ENCODE results near the gene PGA4. TPM values are rescaled to one million over a fixed set of nuclear protein-coding genes. Genes with fewer than 3 reads are reported as not detected.
"Not testable (repeated sequence)": the region's sequence is repeated elsewhere in the genome, so short reads cannot be mapped to it uniquely, and the experiment has no call there.

PGA4 gene
- polyA plus RNA-seq, 1 donor from 2014 or later, result not detected

DNA sequence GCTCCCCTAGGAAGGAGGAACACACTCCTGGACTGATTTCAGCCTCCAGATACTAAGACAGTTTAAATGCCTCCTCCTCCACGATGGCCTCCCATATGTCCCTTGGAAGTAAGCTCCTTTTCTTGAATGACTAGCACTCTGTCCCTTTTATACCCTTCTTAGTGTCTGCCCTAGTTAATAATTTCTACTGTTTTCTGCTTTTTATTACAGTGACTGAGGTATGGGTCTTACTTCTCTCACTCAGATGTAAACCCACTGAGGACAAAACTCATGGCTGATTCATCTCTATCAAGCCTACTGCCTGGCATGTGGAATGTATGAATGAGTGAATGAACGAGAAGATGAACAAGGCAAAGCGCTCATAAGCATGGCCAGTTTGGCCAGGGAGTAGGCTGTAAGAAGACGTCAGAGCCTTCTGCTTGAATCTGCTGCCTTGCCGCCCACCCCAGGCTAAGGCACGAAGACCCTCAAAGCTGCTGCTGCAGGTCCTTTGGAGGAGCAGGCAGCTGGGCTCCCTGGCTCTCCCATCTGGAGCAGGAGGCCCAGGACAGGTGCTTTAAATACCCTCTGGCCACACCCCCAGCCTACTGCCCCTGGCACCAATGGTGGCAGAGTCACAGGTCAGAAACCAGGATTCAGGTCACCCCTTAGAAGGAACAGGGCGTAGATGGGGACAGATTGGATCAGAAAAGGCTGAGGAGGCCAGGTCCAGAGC, 27.0 kb upstream of the PGA4 start:
- no peak overlapping the region for H3K27ac Mint-ChIP-seq

GRCh38 chr11:61195719-61196118, 26.4 kb upstream of the PGA4 start:
- Mint-ChIP-seq H3K36me3 (peaks cover 3% of the 10 kb centered on the region), H3K4me1 (peaks cover 0 to 3% (median 0%) of the 10 kb centered on the region in 3 donors), H3K27ac (no peak overlapping the region), H3K4me3 (no peak overlapping the region), H3K27me3 (peaks cover 18% of the 10 kb centered on the region), H3K9me3 (peaks cover 0 to 8% (median 2%) of the 10 kb centered on the region in 3 donors)

More for the DNA sequence above, 27.0 kb upstream of the PGA4 start:
- peaks cover 2% of the 10 kb centered on the region for H3K36me3 Mint-ChIP-seq
- H3K4me3 Mint-ChIP-seq, result no peak overlapping the region
- H3K27me3 Mint-ChIP-seq, result peaks cover 18% of the 10 kb centered on the region
- H3K9me3 Mint-ChIP-seq, result peaks cover 0 to 8% (median 2%) of the 10 kb centered on the region in 3 donors
- H3K4me1 Mint-ChIP-seq, result peaks cover 0 to 3% (median 0%) of the 10 kb centered on the region in 3 donors

DNA sequence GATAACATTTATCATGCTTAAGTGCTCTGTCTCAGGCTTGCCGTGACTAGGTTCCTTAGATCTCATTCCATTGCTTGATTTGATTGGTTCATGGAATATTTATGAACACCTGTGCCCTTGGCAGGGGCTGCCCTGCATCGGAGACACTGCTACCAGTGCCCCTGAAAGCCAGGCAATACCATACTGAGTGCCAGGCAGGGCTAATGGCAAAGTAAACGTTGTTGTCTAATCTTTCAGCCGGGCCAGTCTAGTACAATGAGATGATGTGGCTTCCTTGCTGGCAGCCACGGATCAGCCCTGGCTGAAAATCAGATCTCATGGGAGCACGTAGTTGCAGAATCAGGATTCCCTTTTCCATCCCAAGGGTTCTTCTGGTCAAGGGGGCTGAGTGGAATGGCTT, 23.8 kb upstream of the PGA4 start:
- peaks cover 19% of the 10 kb centered on the region for H3K27me3 Mint-ChIP-seq
- H3K4me1 Mint-ChIP-seq, result peaks cover 0 to 3% (median 0%) of the 10 kb centered on the region in 3 donors
- peaks cover 0 to 3% (median 2%) of the 10 kb centered on the region in 3 donors for H3K9me3 Mint-ChIP-seq
- H3K4me3 Mint-ChIP-seq, result no peak overlapping the region
- H3K36me3 Mint-ChIP-seq, result peaks cover 3% of the 10 kb centered on the region
- no peak overlapping the region for H3K27ac Mint-ChIP-seq

- Mint-ChIP-seq H3K4me1 (peaks cover 0 to 3% (median 0%) of the 10 kb centered on the region in 3 donors), H3K4me3 (no peak overlapping the region), H3K27ac (no peak overlapping the region), H3K9me3 (peaks cover 0 to 3% (median 2%) of the 10 kb centered on the region in 3 donors), H3K27me3 (peaks cover 18% of the 10 kb centered on the region), H3K36me3 (peaks cover 3% of the 10 kb centered on the region)
Observed at GRCh38 chr11:61198948-61199523, 23.1 kb upstream of the PGA4 start.

DNA sequence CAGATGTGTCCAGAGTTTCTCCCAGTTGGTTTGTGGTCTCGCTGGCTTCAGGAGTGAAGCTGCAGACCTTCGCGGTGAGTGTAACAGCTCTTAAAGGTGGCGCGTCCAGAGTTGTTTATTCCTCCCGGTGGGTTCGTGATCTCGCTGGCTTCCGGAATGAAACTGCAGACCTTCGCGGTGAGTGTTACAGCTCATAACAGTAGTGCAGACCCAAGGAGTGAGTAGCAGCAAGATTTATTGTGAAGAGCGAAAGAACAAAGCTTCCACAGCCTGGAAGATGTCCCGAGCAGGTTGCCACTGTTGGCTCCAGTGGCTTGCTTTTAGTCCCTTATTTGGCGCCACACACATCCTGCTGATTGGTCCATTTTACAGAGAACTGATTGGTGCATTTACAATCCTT, 20.7 kb upstream of the PGA4 start:
- Mint-ChIP-seq H3K36me3 (peaks cover 3% of the 10 kb centered on the region), H3K4me3 (peak overlapping the region in 1 of 4 donors; percentile 46), H3K9me3 (peaks cover 0 to 3% (median 2%) of the 10 kb centered on the region in 3 donors), H3K27me3 (peaks cover 15% of the 10 kb centered on the region), H3K27ac (no peak overlapping the region), H3K4me1 (peaks cover 0 to 3% (median 0%) of the 10 kb centered on the region in 3 donors)

- peaks cover 15% of the 10 kb centered on the region for H3K27me3 Mint-ChIP-seq
- H3K36me3 Mint-ChIP-seq, H3K4me1 Mint-ChIP-seq, H3K27ac Mint-ChIP-seq, H3K9me3 Mint-ChIP-seq, H3K4me3 Mint-ChIP-seq: not testable (repeated sequence)
Observed at GRCh38 chr11:61202950-61203746, 19.0 kb upstream of the PGA4 start, which contains the start of gene PGA3. Gene PGA3 (plus strand): TSS chr11:61203515. CDS start chr11:61203565, 50 bp downstream.

DNA sequence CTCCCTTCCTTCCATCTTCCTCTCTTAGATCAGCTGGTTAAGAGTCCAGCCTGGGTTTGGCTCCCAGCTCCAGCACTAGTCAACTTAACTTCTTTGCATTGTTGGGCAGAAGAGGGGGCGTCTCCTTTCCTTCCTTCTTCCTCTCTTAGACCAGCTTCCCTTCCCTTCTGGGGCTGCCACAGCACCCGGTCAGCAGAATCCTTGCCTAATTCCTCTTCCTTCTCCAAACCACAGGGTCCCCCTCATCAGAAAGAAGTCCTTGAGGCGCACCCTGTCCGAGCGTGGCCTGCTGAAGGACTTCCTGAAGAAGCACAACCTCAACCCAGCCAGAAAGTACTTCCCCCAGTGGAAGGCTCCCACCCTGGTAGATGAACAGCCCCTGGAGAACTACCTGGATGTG, 18.3 kb upstream of the PGA4 start:
- not testable (repeated sequence) for H3K4me1 Mint-ChIP-seq, H3K27ac Mint-ChIP-seq, H3K36me3 Mint-ChIP-seq, H3K4me3 Mint-ChIP-seq, H3K9me3 Mint-ChIP-seq
- H3K27me3 Mint-ChIP-seq, result peaks cover 14% of the 10 kb centered on the region

DNA sequence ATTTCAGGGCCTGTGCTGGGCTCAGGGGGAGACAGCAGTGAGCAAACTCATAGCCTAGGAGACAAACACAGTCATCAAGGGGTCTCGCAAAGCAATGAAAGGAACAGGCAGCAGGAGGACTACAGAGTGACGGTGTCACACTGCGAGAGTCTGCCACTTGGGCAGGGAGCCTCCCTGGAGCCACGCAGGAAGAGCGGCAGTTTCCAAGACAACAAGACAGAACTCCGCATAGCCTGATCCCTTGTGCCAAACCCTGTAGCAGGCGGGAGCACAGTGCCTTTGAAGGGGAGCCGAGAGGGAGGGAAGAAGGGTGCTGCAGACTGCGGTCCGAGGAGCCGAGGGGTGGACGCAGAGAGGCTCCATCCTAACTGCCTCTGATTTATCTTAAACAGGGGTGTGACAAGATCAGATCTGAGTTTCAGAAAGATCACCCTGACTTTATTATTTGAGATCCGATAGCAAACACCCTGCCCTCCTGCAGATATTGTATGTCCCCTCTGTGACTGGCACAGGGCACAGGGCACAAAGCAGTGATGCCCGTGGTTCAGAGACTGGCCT, 17.6 kb upstream of the PGA4 start:
- not testable (repeated sequence) for H3K36me3 Mint-ChIP-seq, H3K4me3 Mint-ChIP-seq, H3K9me3 Mint-ChIP-seq, H3K4me1 Mint-ChIP-seq, H3K27ac Mint-ChIP-seq
- peaks cover 11% of the 10 kb centered on the region for H3K27me3 Mint-ChIP-seq

DNA sequence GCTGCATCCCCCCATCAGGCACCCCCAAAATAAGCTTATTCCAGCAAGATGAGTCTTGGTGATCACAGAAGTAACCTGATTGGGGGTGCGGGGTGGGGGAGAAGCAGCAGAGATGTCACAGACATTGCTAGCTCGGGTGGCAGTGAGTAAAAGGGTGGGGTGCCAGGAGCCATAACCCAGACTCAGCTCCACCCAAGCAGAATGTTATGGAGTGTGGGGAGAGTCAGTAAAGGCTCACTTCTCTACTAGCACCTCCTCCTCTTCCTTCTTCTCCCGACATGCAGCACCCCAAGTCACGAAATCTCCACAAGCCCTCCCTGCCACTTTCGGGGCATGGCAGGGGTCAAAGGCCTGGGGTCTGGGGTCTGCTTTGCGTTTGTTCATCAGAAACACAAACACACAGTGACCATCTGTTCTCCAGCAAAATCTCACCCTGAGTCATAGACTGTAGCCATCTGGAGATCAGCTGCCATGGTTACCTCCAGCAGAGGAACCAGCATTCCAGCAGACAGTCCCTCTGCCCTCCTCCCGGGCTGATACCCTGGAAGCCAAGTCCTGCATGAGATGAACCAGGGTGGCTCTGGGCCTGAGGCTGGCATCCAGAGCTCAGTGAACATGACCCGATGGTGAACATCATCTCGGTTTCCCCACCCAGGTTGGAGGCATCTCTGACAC, 14.4 kb upstream of the PGA4 start:
- not testable (repeated sequence) for H3K4me3 Mint-ChIP-seq, H3K36me3 Mint-ChIP-seq, H3K4me1 Mint-ChIP-seq, H3K27ac Mint-ChIP-seq, H3K9me3 Mint-ChIP-seq
- peaks cover 13% of the 10 kb centered on the region for H3K27me3 Mint-ChIP-seq

DNA sequence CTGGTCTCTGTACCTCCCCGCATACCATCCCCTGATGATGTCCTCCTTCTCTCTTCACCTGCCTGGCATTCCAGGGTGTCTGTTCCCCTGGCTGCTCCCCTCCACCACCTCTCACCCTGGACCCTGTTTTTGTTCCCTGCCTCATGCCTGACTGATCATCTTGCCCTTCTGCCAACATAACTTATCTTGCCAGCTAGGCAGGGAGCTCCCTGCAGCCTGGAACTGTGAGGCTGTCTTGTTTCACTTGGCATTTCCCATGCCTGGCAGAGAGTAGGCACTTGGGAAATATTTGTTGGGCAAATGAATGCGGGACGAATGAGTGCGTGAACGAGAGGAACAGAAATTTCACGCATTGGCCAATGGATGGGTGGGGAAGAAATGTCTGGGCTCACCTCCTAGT, 11.5 kb upstream of the PGA4 start:
- not testable (repeated sequence) for H3K4me1 Mint-ChIP-seq, H3K9me3 Mint-ChIP-seq

DNA sequence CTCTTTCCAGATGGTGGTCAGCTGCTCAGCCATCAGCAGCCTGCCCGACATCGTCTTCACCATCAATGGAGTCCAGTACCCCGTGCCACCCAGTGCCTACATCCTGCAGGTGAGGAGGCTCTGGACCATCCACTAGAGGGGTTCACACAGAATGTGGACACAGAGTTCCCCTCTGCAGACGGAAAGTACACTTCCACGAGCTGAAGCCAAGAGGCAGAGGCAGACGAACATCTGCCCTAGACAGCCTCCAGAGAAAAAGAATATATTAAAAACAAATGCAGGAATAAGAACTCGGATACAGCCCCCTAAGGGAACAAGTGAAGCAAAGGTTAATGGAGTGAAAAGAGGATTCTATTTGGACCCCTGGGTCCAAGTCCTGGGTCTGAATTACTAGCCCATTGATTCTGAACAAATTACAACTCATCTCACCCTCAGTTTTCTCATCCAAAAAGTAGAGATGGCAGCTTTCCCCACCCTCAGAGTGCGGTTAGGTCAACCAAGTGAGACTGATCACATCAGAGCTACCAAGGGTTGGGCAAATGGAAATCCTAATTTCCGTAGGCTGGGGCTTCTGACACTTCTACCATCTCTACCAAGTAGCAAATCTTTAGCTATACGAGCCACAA, 10.7 kb upstream of the PGA4 start:
- H3K27ac Mint-ChIP-seq, H3K4me1 Mint-ChIP-seq, H3K36me3 Mint-ChIP-seq, H3K27me3 Mint-ChIP-seq, H3K9me3 Mint-ChIP-seq, H3K4me3 Mint-ChIP-seq: not testable (repeated sequence)

More for the DNA sequence above, 11.5 kb upstream of the PGA4 start:
- H3K36me3 Mint-ChIP-seq, H3K27ac Mint-ChIP-seq, H3K27me3 Mint-ChIP-seq, H3K4me3 Mint-ChIP-seq: not testable (repeated sequence)

DNA sequence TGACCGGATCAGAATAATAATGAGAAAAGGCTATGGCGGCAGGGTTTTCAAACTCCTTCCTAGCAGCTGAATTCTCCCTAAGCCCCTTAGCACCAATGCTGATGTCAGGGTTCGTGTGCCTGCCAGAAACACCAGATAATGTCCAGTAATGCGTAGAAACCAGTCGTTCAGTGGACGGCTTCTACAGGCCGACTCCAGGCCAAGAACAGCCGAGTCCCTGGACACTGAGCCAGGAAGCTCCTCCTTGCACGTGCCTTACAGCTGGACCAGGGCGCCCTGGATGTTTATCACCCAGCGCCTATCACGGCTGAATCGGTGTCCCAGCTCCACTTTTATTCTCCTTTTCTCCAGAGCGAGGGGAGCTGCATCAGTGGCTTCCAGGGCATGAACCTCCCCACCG, 9.9 kb upstream of the PGA4 start:
- not testable (repeated sequence) for H3K4me1 Mint-ChIP-seq, H3K36me3 Mint-ChIP-seq, H3K27ac Mint-ChIP-seq, H3K27me3 Mint-ChIP-seq, H3K9me3 Mint-ChIP-seq, H3K4me3 Mint-ChIP-seq

GRCh38 chr11:61213711-61214324, 8.3 kb upstream of the PGA4 start:
- not testable (repeated sequence) for H3K4me3 Mint-ChIP-seq, H3K36me3 Mint-ChIP-seq, H3K27me3 Mint-ChIP-seq, H3K4me1 Mint-ChIP-seq, H3K27ac Mint-ChIP-seq, H3K9me3 Mint-ChIP-seq

DNA sequence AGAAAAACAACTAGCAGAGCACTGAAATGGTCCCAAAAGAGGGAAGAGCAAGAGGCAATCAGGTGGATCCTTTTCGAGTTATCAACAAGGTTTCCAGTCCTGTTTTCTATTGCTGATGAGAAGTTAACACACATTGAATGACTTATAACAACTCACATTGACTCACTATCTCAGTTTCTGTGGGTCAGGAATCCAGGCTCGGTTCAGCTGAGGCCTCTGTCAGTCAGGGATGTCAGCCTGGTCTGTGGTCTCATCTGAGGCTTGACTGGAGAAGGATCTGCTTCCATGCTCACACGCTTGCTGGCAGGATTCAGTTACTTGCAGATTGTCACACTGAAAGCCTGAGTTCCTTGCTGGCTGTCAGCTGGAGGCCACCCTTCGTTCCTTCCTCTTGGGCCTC, 3.8 kb upstream of the PGA4 start:
- not testable (repeated sequence) for H3K4me3 Mint-ChIP-seq, H3K4me1 Mint-ChIP-seq, H3K27me3 Mint-ChIP-seq, H3K36me3 Mint-ChIP-seq, H3K9me3 Mint-ChIP-seq, H3K27ac Mint-ChIP-seq

Measured in IgD-negative memory B cell (primary cell).